EL (cell line): Measurements from ENCODE around the gene EXO1.
"Not testable (repeated sequence)": the region's sequence is repeated elsewhere in the genome, so short reads cannot be mapped to it uniquely, and the experiment has no call there.

ENCODE experiments used
- DNase-seq: peaks from one replicate; pipeline ENCODE4 v3.0.0-alpha.2; 2016

The EXO1 gene

DNA sequence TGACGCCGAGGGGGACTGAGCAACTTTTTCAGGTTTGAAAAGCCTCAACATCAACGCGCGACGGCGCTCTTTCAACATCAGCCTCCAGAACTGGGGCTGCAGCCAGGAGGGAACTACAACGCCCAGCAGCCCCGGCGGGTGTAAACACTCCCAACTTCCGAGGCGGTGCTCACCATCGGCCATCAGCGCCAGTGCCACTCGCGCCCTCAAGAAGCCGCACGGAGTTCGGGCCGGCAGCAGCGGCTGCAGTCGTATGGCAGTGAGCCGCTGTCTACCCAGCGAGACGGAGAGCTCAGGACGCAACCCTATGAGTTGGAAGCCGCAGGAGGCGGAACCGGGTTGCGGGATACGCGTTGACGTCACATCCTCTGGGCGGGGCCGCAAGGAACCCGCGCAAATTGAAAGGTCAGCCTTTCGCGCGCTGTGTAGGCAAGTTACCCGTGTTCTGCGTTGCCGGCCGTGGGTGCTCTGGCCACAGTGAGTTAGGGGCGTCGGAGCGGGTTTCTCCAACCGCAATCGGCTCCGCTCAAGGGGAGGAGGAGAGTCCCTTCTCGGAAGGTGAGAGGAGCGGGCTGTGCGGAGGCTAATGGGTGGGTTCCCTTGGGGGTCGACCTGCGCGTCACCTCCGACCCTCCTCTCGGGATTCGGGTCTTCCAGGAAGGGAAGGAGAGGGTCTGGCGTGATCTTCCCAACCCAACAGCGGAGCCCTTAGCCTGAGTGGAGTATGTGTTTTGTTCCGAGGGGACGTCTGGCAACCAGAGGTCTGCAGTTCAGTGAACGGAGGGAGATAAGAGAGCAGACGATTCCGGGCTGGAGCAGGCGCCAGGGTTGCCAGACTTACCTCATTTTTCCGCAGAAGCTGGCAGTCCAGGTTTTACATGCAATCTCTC, at the start of gene EXO1:
EXO1 (plus strand) TSS at position 409 of the 890 bp plus-strand sequence. CDS start 2,222 bp downstream, outside the sequence.
- DNase-seq = peak; percentile 92

DNA sequence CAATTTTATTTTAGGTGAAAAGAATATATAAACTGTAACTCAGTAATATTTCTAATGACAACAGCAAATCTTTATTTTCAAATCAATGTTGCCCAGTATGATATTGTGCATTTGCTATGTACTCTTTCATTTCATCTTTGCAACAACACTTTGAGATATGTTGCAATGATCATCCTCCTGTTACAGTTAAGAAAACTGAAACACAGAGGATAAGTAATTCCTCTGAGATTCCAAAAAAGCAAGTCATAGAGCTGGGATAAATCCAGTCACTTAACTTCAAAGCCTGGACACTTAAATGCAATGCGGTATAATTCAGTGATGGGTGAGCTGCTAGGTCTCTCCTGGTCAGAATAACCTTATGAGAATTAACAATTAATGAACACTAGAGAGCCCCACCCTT, 48.6 kb upstream of the EXO1 start:
- DNase-seq = peak; percentile 34

DNA sequence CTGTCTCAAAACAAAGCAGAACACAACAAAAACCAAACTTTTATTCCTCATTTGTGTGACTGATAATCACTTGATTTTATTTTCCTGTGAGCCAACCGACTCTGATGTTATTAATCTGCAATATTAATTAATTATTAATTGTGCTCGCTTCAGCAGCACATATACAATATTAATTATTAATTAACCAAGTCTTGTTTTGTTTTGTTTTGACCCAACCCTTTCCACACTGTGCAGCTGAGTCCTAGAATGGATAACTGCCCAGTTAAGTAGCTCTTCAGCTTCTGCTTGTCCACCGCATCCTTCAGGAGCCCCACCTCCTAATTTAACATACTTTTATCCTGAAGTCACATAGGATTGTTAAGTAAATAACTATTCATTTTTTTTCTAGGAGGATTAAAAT, 47.4 kb upstream of the EXO1 start:
- DNase-seq = no peak

DNA sequence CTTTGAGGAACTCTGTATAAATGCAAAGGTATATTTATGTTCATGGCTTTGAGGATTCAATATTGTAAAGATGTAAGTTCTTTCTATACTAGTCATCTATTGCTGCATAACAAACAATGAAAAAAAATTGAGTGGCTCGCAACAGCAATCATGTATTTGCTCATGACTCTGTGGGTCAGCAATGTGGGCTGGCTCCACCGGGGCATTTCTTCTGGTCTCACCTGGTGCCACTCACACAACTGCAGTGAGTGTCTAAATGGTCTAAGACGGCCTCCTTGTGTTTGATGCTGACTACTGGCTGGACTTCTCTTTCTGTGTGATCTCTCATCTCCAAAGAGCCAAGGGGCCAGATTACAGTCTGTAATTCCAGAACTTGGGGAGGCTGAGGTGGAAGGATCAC, 45.1 kb upstream of the EXO1 start:
- no peak for DNase-seq

DNA sequence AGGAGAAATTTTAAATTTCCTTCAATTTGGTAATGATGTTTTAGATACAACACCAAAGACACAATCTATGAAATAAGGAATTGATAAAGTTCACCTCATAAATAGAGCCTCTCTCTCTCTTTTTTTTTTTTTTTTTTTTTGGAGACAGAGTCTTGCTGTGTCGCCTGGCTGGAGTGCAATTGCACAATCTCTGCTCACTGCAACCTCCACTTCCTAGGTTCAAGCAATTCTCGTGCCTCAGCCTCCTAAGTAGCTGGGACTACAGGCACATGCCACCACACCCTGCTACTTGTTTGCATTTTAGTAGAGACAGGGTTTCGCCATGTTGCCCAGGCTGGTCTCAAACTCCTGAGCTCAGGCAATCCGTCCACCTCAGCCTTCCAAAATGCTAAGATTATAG, 43.3 kb upstream of the EXO1 start:
- not testable (repeated sequence) for DNase-seq

DNA sequence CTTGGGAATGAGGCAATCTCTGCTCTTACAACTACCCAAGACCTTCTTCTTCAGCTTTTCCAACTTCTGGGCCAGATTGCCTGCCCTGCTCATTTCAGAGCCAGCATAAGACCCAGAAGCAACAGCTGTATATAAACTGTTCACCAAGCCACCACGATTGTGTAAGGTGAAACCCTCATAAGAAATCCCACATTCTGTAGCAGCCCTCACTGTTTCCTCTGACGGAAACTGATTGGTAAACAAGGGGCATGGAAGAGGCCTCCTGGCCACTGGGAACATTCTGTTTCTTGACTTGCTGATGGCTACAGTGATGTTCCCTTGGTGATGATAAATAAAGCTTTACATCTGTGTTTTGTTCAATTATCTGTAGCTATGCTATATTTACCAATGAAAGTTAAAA, 39.7 kb upstream of the EXO1 start:
- DNase-seq = no peak

DNA sequence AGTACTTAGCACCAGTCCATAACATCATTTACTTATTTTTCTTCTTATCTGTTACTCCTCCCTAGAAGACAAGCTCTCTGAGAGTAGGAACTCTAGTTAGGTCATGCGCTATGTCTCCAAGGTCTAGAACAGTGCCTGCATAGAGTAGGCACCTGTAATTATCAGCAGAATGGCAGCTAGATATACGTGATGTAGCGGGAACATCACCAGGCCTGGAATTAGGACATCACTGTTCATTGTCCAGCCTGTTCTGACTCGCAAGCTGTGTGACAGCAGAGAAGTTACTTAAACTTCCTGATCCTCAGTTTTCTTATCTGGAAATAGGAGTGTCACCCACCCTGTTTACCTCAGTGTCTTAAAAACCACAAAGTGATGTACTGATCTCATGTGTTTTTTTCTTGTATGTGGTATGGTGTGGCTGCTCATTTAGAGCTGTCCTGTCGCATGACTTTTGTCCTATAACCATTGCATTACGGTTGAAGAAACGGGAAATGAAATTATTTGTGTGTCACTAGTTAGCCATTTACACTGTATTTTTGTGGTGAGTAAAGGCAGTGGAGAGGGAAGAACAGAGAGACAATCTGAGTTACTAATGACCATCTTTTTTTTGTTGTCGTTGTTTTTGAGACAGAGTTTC, 37.1 kb upstream of the EXO1 start:
- no peak for DNase-seq

DNA sequence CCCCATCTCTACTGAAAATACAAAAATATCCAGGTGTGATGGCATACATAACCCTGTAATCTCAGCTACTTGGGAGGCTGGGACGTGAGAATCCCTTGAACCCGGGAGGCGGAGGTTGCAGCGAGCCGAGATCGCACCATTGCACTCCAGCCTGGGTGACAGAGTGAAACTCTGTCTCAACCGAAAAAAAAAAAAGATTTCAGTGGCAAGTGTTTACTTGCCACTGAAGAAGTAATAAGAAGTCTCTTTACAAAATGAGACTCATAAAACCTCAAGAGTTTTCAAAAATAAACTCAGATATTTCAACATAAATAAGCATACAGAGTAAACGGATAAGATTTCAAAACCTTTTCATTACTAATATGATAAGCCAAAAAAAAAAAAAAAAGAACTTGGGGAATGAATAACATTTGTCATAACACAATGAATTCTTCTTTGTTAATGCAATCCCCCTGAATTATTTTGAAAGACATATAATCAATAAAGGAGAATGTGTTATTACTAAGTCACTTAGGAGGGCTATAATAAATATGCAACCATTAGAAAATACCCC, 34.2 kb upstream of the EXO1 start:
- no peak for DNase-seq

DNA sequence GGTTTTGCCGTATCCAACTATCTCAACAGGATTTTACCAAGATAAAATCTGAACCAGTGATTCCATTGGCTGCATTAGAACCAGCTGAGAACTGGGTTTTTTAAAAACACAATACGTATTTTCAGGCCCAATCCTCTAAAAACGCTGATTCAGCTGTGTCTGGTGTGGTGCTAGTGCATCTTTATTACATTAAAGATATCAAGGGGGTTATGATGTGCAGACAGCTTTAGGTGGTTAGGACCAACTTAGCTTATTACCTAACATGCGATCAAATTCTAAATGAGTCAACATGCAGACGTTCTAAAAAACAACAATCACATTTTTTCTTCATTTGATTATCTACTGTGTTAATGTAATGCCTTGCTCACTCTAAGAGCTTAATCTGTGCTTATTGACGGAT, 32.0 kb upstream of the EXO1 start:
- no peak for DNase-seq

DNA sequence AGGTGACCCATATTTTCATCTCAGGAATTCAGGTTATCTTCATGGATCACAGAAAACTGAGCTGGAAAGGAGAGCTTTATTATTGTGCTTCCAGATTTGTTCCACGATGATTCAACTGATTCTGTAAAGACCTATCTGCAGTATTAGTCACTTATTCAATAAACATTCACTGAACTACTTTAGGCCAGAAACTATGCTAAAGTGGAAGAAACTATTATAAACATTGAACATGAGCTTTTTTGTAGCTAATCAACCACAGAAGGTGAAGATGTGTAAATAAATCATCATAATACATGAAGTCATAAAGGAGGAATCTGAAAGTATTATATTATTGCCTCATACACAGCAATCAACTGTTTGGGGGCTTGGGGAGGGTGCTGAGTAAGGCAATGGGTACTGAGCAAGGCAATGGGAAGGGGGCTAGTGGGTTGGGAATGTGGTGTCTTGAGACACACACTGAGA, 30.6 kb upstream of the EXO1 start:
- DNase-seq = peak; percentile 78

DNA sequence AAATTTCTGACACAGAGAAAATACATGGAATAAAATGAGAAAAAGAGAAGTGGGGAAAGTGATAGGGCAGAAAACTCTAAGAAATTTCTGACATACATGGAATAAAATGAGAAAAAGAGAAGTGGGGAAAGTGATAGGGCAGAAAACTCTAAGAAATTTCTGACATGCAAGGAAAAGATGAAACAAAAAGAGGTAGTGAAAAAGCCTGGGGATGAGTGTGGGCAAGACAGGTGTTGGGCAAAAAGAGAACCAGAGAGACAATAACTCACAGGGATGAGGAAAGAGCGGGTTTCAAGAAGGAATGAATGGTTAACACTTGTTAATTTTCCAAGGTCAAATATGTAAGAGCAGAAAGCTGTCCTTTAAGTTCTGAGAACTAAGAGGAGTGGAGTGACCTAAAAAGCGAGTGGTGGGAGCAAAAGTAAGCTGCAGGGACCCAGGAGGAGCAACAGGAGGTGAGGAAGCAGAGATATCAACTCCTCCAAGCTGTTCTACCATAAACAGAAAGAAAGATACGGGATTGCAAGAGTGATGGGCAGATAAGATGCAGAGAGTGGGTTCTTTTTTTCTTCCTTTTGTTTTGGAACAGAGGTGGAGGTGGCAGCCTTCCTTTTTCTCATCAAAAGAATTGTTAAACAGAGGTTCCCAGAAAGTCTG, 29.9 kb upstream of the EXO1 start:
- DNase-seq = no peak

DNA sequence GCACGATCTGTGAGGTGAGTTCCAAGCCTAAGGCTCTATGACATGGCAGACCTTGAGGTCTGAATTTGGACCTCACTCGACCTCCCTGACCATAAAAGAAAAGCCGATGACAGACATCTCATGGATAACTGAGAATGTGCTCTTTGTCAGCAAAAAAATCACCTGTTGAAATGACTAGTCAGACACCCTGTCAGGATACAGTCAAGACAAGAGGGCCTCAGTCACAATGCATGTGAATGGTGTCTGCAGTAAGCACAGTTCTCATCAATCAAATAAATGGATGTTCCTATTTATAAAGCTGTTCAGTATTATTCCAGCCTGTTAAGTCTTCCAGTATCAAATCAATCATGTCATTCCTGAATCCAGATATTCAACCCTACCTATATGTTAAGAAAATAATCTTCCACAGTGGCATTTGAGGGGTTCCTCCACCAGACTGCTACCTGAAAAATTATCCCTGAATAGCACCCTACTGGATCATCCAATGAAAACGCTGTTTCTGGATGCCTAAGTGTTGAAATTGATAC, 28.6 kb upstream of the EXO1 start:
- no peak for DNase-seq

DNA sequence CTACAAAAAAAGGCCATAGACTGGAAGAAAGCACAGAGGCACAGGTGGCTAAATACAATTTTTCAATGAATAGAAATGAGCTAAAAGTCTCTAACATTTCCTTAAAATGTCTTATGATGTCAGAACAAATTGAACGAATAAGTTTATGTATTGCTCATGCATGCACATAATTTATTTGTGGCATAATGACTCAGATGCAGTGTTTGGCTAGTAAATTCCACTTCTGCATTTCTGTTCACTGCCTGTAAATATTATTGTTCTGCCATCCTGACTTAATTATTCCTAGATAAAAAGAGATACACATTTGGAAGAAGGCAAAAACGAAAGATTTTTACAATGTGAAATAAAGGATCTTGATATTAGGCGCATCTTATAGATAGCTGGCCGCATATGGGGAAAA, 26.6 kb upstream of the EXO1 start:
- peak; percentile 75 for DNase-seq

DNA sequence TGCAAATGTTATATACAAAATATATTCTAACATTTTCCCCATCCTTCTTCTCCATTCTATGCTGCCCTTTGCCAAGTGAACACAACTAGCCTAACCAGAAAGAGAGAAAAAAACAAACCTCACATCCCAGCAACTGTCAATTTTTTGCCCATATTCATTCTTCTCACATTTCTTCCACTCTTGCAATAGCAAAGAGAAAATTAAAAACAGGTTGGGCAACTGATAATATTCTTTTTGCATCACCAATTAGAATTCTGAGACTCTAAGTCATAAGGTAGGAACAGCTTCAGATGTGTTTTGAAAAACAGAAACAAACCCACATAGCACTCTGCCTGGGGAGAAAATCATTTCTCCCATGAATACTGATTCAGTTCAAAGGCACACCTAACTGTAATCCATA, 25.2 kb upstream of the EXO1 start:
- no peak for DNase-seq

DNA sequence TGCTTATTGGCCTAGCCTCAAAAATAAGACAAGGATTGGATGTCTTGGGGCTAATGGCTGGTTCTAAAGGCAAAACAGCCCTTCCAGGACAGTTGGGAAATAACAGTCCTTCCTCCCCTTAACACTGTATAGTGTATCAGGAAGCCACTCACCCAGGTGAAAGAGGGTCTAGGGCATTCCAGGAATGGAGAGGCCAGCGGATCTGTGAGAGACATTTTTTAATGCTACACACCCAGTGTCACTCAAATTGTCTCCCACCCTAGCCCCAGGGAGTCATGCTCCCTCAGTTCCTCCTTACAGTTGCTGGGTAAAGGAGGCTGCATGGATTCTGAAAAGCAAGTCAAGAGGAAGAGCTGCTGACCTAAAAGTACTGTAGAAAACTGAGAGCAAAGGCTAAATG, 24.1 kb upstream of the EXO1 start:
- no peak for DNase-seq

DNA sequence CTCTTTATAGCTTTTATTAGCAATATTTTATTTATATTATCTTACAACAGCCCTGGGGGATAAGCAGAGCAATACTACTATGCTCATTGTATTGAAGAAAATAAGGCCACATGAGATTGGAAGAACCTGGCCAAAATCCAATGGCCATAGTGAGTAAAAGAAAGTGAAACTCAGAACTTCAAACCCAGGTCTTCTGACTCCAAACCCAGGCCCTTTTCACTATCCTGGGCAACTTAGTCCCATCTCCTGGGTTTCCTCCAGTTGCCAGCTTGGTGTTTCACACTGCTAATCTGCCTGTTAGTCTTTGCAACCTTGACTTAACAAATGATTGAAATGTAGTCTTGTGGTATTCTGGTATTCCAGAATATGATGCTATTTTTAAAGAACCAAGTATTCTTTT, 22.4 kb upstream of the EXO1 start:
- peak; percentile 28 for DNase-seq

DNA sequence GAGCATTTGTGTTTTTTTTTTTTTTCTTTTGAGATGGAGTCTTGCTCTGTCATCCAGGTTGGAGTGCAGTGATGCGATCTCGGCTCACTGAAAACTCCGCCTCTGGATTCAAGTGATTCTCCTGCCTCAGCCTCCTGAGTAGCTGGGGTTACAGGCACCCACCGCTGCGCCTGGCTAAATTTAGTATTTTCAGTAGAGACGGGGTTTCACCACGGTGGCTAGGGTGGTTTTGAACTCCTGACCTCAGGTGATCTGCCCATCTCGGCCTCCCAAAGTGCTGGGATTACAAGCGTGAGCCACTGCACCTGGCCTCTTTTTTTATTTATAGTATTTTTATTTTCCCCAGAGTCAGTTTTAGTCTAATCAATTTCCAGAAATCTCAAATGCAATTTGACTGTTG, 21.4 kb upstream of the EXO1 start:
- not testable (repeated sequence) for DNase-seq

DNA sequence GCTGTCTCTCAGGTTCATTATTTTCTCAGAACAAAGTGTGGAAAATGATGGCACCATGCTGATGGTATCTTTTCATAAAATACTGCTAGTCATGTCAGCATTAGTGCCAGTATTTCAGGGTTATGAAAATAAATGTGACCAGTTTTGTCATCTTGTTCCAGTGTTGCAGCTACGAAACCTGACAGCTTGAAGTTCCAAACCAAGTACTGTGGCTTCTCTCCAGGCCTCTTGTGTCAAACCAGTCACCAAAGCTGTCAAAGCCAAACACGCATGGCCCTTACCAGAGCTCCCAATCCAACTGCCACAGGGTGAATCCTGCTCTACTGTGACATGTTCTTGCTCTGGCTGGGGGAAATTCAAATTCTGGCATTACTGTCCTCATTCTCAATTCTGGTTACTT, 20.7 kb upstream of the EXO1 start:
- no peak for DNase-seq

DNA sequence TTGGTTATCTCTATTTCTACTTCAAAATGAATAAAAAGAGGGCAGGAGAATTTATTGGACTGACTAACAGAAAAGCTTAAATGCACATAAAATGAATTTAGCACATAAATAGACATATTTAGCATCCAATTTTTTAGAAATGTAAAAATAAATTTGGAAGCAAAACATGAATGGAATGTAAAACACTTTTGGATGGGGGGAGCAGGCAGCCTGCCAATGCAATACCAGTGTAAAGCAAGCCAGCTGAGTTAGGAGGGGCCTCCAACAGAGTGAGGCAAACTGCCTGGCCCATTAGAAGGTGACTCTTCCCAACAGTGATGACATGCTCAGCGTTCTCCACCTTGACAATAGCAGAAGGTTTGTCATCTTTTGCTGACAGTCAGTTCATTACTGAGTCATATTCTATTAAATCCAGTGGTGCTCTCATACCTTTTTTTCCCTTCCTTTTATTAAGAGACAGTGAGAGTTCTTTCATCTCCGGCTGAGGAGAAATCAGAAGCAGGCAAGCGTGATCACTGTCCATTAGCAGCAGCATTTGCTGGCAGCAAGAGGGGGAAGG, 19.5 kb upstream of the EXO1 start:
- peak; percentile 73 for DNase-seq

DNA sequence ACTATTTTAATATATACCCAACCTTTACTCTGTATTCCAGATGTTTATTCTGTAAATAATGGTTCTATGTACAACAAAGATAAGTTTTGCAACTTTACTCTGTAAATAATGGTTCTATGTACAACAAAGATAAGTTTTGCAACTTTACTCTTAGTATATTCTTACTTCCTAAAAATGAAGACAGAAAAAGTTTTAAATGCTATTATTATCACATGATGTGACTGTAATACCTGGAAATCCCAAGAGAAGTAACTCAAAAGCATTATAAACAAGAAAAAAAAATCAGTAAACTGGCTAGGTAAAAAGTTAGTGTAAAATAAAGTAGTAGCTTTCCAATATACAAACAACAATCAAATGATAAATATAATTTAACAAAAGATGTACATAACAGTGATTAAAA, 18.5 kb upstream of the EXO1 start:
- DNase-seq = no peak

DNA sequence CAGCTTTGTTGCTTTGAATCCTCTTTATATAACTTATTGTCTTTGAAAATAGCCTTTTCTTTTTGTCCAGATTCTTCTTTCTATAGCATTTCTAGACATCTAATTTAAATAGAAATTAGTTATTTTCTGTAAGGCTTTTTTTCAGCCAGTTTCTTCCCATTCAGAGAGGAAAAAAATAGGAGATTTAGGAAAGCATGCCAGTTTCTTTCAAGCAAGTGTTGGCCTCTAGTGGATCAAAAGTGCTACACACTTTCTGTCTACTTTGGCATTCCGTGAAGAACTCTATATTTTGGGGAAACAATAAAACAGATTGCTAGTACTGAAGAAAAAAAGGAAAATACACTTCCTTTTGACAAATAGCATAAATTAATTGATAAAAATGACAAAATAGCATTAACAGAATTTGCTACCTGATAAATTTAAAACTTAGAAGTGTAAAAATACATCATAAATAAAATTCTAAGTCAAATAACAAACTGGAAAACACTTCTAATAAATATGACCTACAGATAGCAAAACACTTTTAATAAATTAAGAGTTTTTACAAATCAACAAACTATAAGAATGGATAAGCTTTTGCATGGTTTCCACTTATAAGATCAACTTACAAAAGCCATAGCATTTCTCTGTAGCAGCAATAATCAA, 13.1 kb upstream of the EXO1 start:
- peak; percentile 58 for DNase-seq

DNA sequence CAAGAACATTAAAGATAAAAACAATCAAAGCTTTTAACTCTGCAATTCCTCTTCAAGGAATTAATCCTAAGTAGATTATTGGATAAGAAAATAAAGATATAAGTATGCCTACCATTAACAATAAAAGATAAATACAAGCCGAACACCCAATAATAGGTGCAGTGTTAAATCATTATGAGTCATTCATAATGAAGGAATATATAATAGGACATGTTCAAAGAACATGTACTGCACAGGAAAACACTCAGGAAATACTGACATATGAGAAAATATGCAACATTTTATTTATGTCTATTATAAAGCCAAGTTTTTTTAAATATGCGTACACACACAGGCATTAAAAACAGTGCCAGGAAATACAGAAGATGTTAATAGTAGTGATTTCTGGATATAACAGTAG, 11.1 kb upstream of the EXO1 start:
- DNase-seq = no peak
